CD4-positive, alpha-beta T cell treated with Interleukin-6 for 4 hours (primary cell): ENCODE data around the gene RIMBP2.

Source experiments
- DNase-seq: peaks from one replicate; pipeline ENCODE4 v3.0.0-alpha.2; 2020; ENCODE audit warnings: mixed read lengths

Gene RIMBP2

DNA sequence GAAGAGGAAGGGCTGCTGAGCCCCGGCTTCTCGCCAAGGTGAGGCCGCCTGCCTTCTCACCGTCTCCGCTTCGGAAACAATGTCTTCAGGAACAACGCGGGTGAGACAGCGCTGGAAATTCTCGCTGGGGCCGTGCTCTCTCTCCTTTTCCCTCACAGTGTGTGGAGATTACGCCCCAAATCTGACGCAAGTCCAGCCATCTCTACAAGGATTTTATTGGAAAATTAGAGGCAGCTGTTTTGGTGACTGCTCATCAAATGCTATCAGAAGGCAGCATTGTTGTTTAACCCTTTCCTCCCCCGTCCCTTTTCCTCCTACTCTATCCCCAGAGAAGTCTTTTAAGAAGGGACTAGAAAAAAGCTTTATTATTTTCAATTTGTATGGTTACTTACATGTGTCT lies 324.9 kb downstream of the RIMBP2 start:
- no peak for DNase-seq

GRCh38 chr12:130385193-130385592 lies 330.9 kb downstream of the RIMBP2 start:
- no peak for DNase-seq

- DNase-seq, result no peak
Measured at GRCh38 chr12:130384234-130384633, 331.9 kb downstream of the RIMBP2 start.

- no peak for DNase-seq
Measured at GRCh38 chr12:130382818-130383217, 333.3 kb downstream of the RIMBP2 start.

- DNase-seq, result no peak
Measured at GRCh38 chr12:130375296-130376287, 340.5 kb downstream of the RIMBP2 start.

DNA sequence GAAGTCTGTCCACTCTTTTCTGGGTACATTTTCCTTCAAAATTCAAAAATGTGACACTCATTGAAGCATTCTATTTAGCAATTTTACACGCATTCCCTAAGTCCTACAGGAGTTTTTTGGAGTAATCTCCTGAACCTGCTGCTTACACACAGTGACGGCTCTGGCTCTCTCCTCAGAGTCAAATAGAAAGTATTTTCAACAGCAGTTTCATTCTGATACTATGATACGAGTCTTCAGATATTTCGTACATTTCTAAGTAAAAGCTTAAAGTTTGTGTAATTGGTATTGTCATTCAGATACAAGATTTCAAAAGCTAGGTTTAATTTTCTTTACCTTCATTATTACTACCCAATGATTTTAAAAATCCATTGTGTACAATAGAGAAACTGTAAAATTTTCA lies 342.0 kb downstream of the RIMBP2 start:
- no peak for DNase-seq

GRCh38 chr12:130372936-130373335 lies 343.2 kb downstream of the RIMBP2 start:
- no peak for DNase-seq

- DNase-seq, result no peak
Measured at GRCh38 chr12:130371296-130371695, 344.8 kb downstream of the RIMBP2 start.

DNA sequence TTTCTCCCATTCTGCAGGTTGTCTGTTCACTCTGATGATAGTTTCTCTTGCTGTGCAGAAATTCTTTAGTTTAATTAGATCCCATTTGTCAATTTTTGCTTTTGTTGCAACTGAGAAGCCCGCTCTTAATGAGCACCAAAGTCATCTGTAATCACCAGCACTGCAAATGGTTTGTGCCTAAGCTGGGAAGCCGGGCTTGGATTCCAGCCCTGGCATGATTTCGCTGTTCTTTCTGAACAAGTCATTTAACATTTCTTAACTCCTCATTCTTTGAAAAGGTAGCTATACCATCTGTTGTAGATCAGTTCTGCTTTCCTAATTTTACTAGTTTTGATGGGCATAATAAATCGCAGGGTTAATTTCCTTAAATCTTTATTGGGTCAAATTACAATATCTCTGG lies 346.3 kb downstream of the RIMBP2 start:
- no peak for DNase-seq

- no peak for DNase-seq
Measured at GRCh38 chr12:130367523-130367922, 348.6 kb downstream of the RIMBP2 start.

DNA sequence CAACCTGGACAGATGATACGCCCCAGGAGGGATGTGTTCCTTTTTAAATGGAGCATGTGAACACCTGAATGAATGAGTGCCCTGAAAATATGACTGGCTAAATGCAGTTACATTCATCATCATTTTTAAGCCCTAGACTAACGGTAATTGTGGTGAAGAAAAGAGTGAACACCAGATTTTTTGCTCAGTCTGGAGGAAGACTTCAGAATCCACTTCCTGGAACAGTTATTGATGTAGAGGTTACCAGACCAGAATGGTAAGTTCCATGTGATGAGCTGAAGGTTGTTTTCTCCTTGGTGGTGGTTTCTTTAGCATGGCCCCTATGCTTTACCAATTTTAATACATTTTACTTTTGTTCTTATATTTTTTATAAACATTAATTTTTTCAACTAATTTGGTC lies 349.1 kb downstream of the RIMBP2 start:
- DNase-seq, result no peak

GRCh38 chr12:130366159-130366558 lies 349.9 kb downstream of the RIMBP2 start:
- no peak for DNase-seq

DNA sequence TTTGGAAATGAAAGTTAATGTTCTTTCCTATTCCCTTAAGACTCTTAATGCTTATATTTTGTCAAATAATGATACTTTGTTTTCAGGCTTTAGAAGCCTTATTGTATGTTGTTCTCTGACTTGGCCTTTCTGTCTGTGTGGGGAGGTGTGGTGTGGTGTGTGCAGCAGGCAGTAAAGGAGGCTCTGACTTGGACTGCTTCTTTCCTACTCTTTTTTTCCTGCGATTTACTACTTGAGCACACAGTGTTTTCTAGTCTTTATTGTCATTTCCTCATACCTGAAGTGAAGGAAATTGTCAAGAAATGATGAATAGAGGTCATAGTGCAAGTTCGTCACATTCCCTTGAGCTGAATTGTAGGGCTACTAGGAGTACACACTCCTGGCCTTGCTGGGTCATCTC lies 351.5 kb downstream of the RIMBP2 start:
- DNase-seq, result no peak

DNA sequence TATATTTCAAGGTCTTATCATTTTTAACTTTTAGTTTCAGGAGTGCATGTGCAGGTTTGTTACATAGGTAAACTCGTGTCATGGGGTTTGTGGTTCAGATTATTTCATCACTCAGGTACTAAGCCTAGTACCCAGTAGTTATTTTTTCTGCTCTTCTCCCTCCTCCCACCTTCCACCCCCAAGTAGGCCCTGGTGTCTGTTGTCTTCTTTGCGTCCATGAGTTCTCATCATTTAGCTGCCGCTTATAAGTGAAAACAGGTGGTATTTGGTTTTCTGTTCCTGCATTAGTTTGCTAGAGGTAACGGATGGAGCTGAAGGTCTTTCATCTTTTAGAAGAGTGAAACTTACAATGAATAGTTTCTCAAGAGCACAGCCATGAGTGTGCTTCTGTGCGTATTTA lies 354.0 kb downstream of the RIMBP2 start:
- no peak for DNase-seq

DNA sequence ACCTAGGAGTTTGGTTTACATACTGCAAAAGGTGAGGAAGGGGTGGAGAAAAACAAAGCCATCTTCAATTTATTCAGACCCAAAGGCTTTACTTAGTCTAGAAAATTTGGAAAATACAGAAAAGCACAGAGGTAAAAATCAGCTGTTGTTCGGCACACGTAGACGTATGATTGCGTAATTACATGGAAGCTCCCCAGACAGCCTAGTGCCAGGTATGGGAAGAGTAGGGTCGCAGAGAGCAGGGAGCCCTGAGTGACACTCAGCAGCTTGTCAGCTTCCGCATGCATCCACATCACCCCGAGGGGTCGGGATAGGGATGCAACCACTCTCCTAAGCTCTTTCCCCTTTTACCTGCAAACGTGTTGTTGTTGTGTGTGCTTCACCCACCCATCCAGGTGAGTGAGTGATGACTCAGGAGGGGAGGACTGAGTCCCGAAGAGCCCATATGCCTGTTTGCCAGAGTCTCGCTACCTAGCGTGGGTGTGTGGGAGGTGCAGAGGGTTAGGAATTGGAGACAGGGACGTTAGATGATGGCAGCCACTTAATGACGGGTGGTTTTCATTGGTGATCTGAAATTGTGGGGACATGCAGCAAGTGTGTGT lies 358.3 kb downstream of the RIMBP2 start:
- DNase-seq, result no peak

GRCh38 chr12:130357241-130357640 lies 358.9 kb downstream of the RIMBP2 start:
- DNase-seq, result no peak

- DNase-seq, result no peak
Measured at GRCh38 chr12:130356222-130356621, 359.9 kb downstream of the RIMBP2 start.

DNA sequence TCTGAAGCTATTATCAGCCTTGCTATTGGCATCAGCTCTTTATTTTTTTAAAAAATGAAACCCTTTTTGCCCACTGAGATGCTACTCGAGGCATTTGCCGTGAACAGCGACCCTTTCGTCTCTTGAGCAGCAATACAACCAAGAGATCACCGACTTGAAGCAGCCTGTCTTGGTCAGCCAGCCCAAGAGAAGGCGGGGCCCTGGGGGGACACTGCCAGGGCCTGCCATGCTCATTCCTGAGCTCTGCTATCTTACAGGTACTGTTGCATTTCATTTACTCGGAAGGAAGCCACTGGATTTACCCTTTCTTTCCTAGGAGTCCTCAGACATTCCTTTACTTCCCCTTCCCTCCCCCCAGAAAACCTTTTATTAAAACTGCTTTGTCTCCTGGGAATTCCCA lies 361.7 kb downstream of the RIMBP2 start:
- DNase-seq, result no peak

- DNase-seq, result no peak
Measured at GRCh38 chr12:130353081-130353480, 363.0 kb downstream of the RIMBP2 start.

DNA sequence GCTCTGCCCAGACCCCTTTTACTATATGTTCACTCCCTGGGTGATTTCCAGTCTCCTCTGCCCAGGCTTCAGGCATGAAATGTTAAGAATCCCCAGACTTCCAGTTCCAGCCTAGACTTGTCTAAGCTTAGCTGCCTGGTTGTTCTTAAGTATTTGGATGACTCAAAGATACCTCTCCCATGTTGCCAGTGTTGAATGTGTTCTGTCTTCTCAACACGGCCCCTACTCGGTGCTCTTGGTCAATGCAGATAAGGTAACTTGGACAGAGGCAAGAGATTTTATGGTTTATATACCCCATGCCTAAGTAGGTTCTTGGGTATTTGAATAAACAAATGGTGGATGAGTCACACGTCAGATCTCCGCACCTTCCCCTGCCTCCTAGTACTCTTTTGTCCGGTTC lies 364.8 kb downstream of the RIMBP2 start:
- no peak for DNase-seq

DNA sequence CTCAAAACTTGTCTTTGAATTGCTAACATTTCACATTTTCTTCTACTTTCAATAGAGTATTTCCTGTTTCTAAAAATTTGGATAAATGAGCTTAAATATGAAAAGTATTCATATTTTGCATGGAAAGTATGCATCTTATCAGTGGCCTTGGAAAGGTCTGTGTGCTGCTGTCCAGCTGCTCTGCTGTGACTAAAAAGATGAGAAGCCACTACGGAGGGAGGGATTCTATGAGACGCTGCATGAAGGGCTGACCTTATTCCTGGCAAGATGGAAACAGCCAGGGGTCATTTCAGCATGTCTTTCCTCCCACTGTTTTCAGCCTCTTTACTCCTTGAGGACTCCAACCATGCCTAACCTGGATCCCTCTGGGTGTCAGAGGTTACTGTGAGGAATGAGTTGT lies 365.4 kb downstream of the RIMBP2 start:
- DNase-seq, result no peak

GRCh38 chr12:130347588-130347987 lies 368.5 kb downstream of the RIMBP2 start:
- no peak for DNase-seq
